ENCODE results near the gene FBXL13. TPM values are rescaled to one million over a fixed set of nuclear protein-coding genes. Genes with fewer than 3 reads are reported as not detected.

The FBXL13 gene
- 0.45 to 0.97 TPM (median 0.48 TPM) in 3 replicates for total RNA-seq
- long read RNA-seq, partial matches to known transcripts: 0 of 2 reads
- long read RNA-seq, other reads (novel, unspliced or antisense): 2 of 2 reads

- peak within 1 kb of the TSS; percentile 93 for H3K27ac Mint-ChIP-seq (ENCODE audit: unreplicated experiment)
Observed at GRCh38 chr7:103074519-103075336, at the start of gene FBXL13, which contains the start of gene ARMC10. TSS of gene FBXL13 (minus strand) at chr7:103074796. TSS of gene ARMC10 (plus strand) at chr7:103075140. CDS start at chr7:103075273, 133 bp downstream.

GRCh38 chr7:103123529-103123928 is 48.9 kb upstream of the FBXL13 start:
- H3K4me1 Mint-ChIP-seq (ENCODE audit: low read depth): peaks cover 21% of the 10 kb centered on the region
- no peak for TF ChIP-seq CTCF (IDR thresholded peaks at IDR 0.05)

More at GRCh38 chr7:103074519-103075336, at the start of gene FBXL13, which contains the start of gene ARMC10:
- peaks cover 24% of the 10 kb centered on the region for H3K4me1 Mint-ChIP-seq (ENCODE audit: low read depth)
- peak; percentile 58 for TF ChIP-seq CTCF (IDR thresholded peaks at IDR 0.05)
- H3K36me3 Mint-ChIP-seq (ENCODE audit: low read depth): no peaks in the 10 kb centered on the region
- H3K9me3 Mint-ChIP-seq (ENCODE audit: low read depth): no peaks in the 10 kb centered on the region
- peak within 1 kb of the TSS; percentile 94 for H3K4me3 Mint-ChIP-seq (ENCODE audit: unreplicated experiment)
- DNase-seq (ENCODE audit: low spot score): peak; percentile 94
- no peaks in the 10 kb centered on the region for H3K27me3 Mint-ChIP-seq (ENCODE audit: low read depth)

GRCh38 chr7:103121641-103122040 is 47.0 kb upstream of the FBXL13 start:
- H3K36me3 Mint-ChIP-seq (ENCODE audit: low read depth): peaks cover 4% of the 10 kb centered on the region
- no peaks in the 10 kb centered on the region for H3K9me3 Mint-ChIP-seq (ENCODE audit: low read depth)
- TF ChIP-seq CTCF (IDR thresholded peaks at IDR 0.05): no peak
- no peak overlapping the region for H3K27ac Mint-ChIP-seq (ENCODE audit: unreplicated experiment)
- H3K27me3 Mint-ChIP-seq (ENCODE audit: low read depth): no peaks in the 10 kb centered on the region
- H3K4me3 Mint-ChIP-seq (ENCODE audit: unreplicated experiment): no peak overlapping the region
- peaks cover 18% of the 10 kb centered on the region for H3K4me1 Mint-ChIP-seq (ENCODE audit: low read depth)
- no peak for DNase-seq (ENCODE audit: low spot score)

More at GRCh38 chr7:103123529-103123928, 48.9 kb upstream of the FBXL13 start:
- Mint-ChIP-seq H3K9me3 (ENCODE audit: low read depth) (no peaks in the 10 kb centered on the region), H3K27me3 (ENCODE audit: low read depth) (no peaks in the 10 kb centered on the region), H3K36me3 (ENCODE audit: low read depth) (peaks cover 9% of the 10 kb centered on the region), H3K27ac (ENCODE audit: unreplicated experiment) (no peak overlapping the region), H3K4me3 (ENCODE audit: unreplicated experiment) (no peak overlapping the region)
- DNase-seq (ENCODE audit: low spot score): no peak

- TF ChIP-seq CTCF (IDR thresholded peaks at IDR 0.05): no peak
- Mint-ChIP-seq H3K27me3 (ENCODE audit: low read depth) (no peaks in the 10 kb centered on the region), H3K9me3 (ENCODE audit: low read depth) (no peaks in the 10 kb centered on the region), H3K36me3 (ENCODE audit: low read depth) (peaks cover 4% of the 10 kb centered on the region), H3K4me1 (ENCODE audit: low read depth) (peaks cover 18% of the 10 kb centered on the region), H3K4me3 (ENCODE audit: unreplicated experiment) (no peak overlapping the region), H3K27ac (ENCODE audit: unreplicated experiment) (peak overlapping the region; percentile 92)
- no peak for DNase-seq (ENCODE audit: low spot score)
Observed at GRCh38 chr7:103120362-103120761, 45.8 kb upstream of the FBXL13 start.

GRCh38 chr7:103119791-103120291 is 45.2 kb upstream of the FBXL13 start:
- no peak for TF ChIP-seq CTCF (IDR thresholded peaks at IDR 0.05)
- Mint-ChIP-seq H3K27ac (ENCODE audit: unreplicated experiment) (peak overlapping the region; percentile 75), H3K4me3 (ENCODE audit: unreplicated experiment) (no peak overlapping the region), H3K9me3 (ENCODE audit: low read depth) (no peaks in the 10 kb centered on the region), H3K36me3 (ENCODE audit: low read depth) (peaks cover 4% of the 10 kb centered on the region), H3K4me1 (ENCODE audit: low read depth) (peaks cover 18% of the 10 kb centered on the region), H3K27me3 (ENCODE audit: low read depth) (no peaks in the 10 kb centered on the region)
- DNase-seq (ENCODE audit: low spot score): no peak

All from chondrocyte (in vitro differentiated cells).